Stimulated activated CD4-positive, alpha-beta T cell treated with anti-CD3 and anti-CD28 coated beads, Interleukin-2, amount 100 ng/mL, for 48 hours (primary cell): ENCODE results near the gene C10orf62.
"Not testable (repeated sequence)": the region's sequence is repeated elsewhere in the genome, so short reads cannot be mapped to it uniquely, and the experiment has no call there.

Experiments used
- DNase-seq, 2 donors: peaks; one replicate each; pipeline ENCODE4 v3.0.0-alpha.2; 2020

C10orf62 gene

DNA sequence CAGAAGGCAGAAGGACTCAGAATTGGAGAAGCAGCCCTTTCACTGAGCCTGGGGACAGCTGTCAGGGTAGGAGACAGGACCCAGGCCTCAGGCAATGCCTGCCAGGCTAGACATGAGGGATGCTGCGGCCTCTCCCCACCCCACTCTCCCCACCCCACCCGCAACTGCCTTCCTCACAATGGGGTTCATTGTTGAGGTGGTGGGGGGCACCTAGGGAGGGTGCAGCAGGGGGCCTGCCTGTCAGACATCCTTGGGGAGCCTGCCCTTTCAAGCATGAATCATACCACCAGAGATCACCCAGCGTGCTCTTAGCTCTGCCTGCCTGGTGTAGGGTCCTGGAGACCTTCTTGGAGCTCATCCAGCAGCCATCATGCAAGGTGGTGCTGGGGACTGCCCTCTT, at the start of gene C10orf62:
TSS of gene C10orf62 (plus strand) at position 243 of the 400 bp plus-strand sequence. CDS start 177 bp downstream, outside the sequence.
- no peak for DNase-seq

- no peak for DNase-seq
These were observed 48.6 kb upstream of the C10orf62 start for GRCh38 chr10:97540669-97541500.

GRCh38 chr10:97542169-97543024, 47.1 kb upstream of the C10orf62 start:
- peak; percentile 20 to 36 for DNase-seq

GRCh38 chr10:97543025-97543546, 46.4 kb upstream of the C10orf62 start:
- peak; percentile 50 to 57 for DNase-seq

GRCh38 chr10:97546456-97547270, 42.9 kb upstream of the C10orf62 start:
- DNase-seq, result no peak

GRCh38 chr10:97547271-97547600, 42.3 kb upstream of the C10orf62 start:
- DNase-seq, result no peak

GRCh38 chr10:97547962-97548361, 41.6 kb upstream of the C10orf62 start:
- no peak for DNase-seq

GRCh38 chr10:97548828-97549455, 40.6 kb upstream of the C10orf62 start:
- no peak for DNase-seq

DNA sequence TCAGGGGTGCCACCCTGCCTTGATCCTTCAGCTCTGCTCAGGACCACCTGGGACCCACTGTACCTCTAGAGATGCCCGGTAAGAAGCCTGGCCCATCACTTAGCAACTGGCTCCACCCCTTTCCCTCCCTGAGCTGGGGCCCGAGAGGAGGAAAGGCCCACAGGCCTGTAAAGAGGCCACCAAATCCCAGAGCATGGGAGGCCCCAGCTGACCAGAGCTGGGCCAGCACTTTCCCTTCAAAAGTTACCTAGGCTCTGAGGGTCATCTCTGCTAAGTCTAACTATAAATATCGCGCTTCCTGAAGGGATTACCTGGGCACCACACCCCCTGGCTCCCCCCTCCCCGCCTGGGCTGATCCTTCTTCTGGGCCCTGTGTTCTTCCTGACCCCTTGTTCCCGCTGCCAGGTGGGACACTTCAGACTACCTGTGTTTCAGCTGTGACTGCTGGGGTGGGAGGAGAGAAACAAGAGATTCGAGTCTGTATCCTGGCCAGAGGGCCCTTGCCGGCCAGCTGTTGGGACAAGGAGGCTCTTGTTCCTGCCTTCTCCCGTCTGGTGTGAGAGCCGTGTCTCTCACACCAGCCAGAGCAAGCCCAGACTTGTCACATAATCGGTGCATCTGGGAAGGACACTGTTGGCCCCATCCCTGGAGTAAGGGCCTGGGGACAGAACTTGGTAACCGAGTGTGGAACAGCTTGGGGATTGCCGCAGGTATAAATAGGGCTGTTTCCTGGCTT, 39.8 kb upstream of the C10orf62 start:
- no peak for DNase-seq

GRCh38 chr10:97550336-97551149, 39.0 kb upstream of the C10orf62 start:
- DNase-seq, result no peak

DNA sequence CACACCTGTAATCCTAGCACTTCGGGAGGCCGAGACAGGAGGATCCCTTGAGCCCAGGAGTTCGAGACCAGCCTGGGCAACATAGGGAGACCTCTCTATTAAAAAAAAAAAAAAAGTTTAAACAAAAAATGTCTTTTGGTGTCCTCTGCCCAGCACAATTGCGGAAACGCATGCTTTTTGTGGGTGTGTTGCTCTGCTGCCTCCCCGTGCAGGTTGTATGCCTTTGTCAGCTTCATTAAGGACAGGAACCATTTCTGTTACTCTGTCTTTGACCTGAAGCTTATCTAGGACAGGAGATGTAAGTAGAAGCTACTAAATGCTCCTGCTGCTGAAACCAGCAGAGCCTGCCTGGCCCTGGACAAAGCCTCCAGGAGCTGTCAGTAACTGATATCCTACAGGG, 38.2 kb upstream of the C10orf62 start:
- DNase-seq, result no peak

DNA sequence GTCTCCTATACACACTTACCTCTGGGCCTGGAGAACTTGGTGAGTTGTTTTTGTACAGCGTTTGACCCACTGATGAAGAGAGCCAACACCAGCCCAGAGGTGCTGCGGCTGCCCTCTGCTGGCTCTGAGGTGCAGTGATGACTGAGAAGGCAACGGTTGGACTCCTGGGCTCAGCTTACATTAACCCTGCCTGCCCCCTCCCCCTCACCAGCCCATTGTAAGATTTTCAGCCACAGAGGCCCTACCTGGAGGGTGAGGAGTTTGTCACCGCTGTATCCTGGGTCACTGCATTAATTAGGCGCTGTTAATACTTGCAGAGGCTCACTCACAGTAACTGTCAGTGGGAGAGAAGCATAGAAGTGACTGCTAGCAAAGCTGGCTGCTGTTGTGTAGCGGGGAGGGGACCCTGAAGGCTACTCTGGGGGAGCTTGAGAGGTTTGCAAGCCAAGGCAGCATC, 35.9 kb upstream of the C10orf62 start:
- peak; percentile 56 to 57 for DNase-seq

GRCh38 chr10:97554336-97554735, 35.2 kb upstream of the C10orf62 start:
- DNase-seq, result not testable (repeated sequence)

- not testable (repeated sequence) for DNase-seq
These were observed 34.0 kb upstream of the C10orf62 start for GRCh38 chr10:97555541-97555940.

GRCh38 chr10:97560731-97561381, 28.7 kb upstream of the C10orf62 start:
- not testable (repeated sequence) for DNase-seq

GRCh38 chr10:97561386-97562077, 28.0 kb upstream of the C10orf62 start:
- not testable (repeated sequence) for DNase-seq

DNA sequence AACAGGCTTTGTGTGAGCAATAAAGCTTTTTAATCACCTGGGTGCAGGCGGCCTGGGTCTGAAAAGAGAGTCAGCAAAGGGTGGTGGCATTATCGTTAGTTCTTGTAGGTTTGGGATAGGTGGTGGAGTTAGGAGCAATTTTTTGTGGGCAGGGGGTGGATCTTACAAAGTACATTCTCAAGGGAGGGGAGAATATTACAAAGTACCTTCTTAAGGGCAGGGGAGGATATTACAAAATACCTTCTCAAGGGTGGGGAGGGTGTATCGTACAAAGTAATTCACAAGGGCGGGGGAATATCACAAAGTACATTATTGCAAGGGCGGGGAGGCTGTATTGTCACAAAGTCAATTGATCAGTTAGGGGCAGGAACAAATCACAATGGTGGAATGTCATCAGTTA, 27.2 kb upstream of the C10orf62 start:
- not testable (repeated sequence) for DNase-seq

- DNase-seq, result no peak
These were observed 26.2 kb upstream of the C10orf62 start for GRCh38 chr10:97563337-97563736.

- DNase-seq, result no peak
These were observed 24.7 kb upstream of the C10orf62 start for GRCh38 chr10:97564776-97565175.
